ENCODE results near the gene ABCG4. TPM values are rescaled to one million over a fixed set of nuclear protein-coding genes. Genes with fewer than 3 reads are reported as not detected.
A peak's percentile ranks its signal among the peaks of the same experiment; 100 is the strongest.
"Not testable (repeated sequence)": the region's sequence is repeated elsewhere in the genome, so short reads cannot be mapped to it uniquely, and the experiment has no call there.

Gene ABCG4
- total RNA-seq, 3 donors from 2014 or later, result 0.16 TPM; not detected in 2

GRCh38 chr11:119101759-119102423, 47.0 kb upstream of the ABCG4 start, which contains the start of gene DPAGT1:
Gene DPAGT1, minus strand, starts transcription at chr11:119101853. Its CDS starts 198 bp downstream, at chr11:119101655.
- no peaks in the 10 kb centered on the region for H3K9me3 ChIP-seq
- H3K27ac ChIP-seq, result peak within 1 kb of the TSS; percentile 94 to 97
- intact Hi-C loops (cut with DNase I; ENCODE audit: low total_unique reads), result no loop called here
- TF ChIP-seq, protein P1, sequence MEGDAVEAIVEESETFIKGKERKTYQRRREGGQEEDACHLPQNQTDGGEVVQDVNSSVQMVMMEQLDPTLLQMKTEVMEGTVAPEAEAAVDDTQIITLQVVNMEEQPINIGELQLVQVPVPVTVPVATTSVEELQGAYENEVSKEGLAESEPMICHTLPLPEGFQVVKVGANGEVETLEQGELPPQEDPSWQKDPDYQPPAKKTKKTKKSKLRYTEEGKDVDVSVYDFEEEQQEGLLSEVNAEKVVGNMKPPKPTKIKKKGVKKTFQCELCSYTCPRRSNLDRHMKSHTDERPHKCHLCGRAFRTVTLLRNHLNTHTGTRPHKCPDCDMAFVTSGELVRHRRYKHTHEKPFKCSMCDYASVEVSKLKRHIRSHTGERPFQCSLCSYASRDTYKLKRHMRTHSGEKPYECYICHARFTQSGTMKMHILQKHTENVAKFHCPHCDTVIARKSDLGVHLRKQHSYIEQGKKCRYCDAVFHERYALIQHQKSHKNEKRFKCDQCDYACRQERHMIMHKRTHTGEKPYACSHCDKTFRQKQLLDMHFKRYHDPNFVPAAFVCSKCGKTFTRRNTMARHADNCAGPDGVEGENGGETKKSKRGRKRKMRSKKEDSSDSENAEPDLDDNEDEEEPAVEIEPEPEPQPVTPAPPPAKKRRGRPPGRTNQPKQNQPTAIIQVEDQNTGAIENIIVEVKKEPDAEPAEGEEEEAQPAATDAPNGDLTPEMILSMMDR (IDR thresholded peaks at IDR 0.05), result peak in 1 of 3 donors; percentile 8
- TF ChIP-seq POLR2A (IDR thresholded peaks at IDR 0.05), result no peak
- peak; percentile 56 to 74 (median 69) for TF ChIP-seq POLR2AphosphoS5 (IDR thresholded peaks at IDR 0.05)
- no peaks in the 10 kb centered on the region for H3K27me3 ChIP-seq
- peak; percentile 88 to 96 for DNase-seq (ENCODE audit: low spot score in 2 of 2)
- peaks cover 4 to 17% of the 10 kb centered on the region in 2 donors for H3K4me1 ChIP-seq
- H3K4me3 ChIP-seq, result peak within 1 kb of the TSS; percentile 75 to 97 (median 83)
- H3K36me3 ChIP-seq, result peaks cover 11% of the 10 kb centered on the region

- H3K27me3 ChIP-seq; intact Hi-C loops (cut with DNase I; ENCODE audit: low total_unique reads): not testable (repeated sequence)
These were observed 45.6 kb upstream of the ABCG4 start for GRCh38 chr11:119103161-119103664.

DNA sequence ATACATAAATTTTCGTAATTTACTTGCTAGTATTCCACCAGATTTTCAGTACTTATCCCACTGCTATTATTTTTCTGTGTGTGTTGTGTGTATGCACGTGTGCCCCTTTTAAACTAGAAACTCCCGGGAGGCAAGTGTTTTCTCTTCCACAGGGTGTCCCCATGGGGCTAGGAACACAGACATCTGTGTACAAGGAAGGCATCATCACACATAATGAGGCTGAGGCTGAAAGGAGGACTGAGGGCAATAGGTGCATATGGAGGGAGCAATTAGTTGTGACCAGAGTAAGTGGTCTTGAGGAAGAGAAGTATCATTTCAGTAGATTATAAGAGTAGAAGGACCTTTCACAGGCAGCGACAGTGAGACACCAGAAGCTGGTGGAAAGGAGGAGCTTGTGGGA, 45.1 kb upstream of the ABCG4 start:
- Histone ChIP-seq H3K4me1 (peaks cover 8 to 17% of the 10 kb centered on the region in 2 donors), H3K4me3 (no peak overlapping the region), H3K36me3 (no peaks in the 10 kb centered on the region), H3K27ac (peak overlapping the region; percentile 94 to 97), H3K27me3 (no peaks in the 10 kb centered on the region), H3K9me3 (no peaks in the 10 kb centered on the region)
- no peak for TF ChIP-seq POLR2A (IDR thresholded peaks at IDR 0.05)
- TF ChIP-seq POLR2AphosphoS5 (IDR thresholded peaks at IDR 0.05), result no peak
- TF ChIP-seq, protein P1 (IDR thresholded peaks at IDR 0.05), result no peak
- DNase-seq (ENCODE audit: low spot score in 2 of 2), result no peak
- intact Hi-C loops (cut with DNase I; ENCODE audit: low total_unique reads), result no loop called here

More at GRCh38 chr11:119103161-119103664, 45.6 kb upstream of the ABCG4 start:
- not testable (repeated sequence) for H3K36me3 ChIP-seq; DNase-seq (ENCODE audit: low spot score in 2 of 2); H3K9me3 ChIP-seq
- H3K4me3 ChIP-seq, result peak overlapping the region; percentile 75 to 97 (median 83)
- peaks cover 5 to 17% of the 10 kb centered on the region in 2 donors for H3K4me1 ChIP-seq
- peak overlapping the region; percentile 94 to 97 for H3K27ac ChIP-seq

DNA sequence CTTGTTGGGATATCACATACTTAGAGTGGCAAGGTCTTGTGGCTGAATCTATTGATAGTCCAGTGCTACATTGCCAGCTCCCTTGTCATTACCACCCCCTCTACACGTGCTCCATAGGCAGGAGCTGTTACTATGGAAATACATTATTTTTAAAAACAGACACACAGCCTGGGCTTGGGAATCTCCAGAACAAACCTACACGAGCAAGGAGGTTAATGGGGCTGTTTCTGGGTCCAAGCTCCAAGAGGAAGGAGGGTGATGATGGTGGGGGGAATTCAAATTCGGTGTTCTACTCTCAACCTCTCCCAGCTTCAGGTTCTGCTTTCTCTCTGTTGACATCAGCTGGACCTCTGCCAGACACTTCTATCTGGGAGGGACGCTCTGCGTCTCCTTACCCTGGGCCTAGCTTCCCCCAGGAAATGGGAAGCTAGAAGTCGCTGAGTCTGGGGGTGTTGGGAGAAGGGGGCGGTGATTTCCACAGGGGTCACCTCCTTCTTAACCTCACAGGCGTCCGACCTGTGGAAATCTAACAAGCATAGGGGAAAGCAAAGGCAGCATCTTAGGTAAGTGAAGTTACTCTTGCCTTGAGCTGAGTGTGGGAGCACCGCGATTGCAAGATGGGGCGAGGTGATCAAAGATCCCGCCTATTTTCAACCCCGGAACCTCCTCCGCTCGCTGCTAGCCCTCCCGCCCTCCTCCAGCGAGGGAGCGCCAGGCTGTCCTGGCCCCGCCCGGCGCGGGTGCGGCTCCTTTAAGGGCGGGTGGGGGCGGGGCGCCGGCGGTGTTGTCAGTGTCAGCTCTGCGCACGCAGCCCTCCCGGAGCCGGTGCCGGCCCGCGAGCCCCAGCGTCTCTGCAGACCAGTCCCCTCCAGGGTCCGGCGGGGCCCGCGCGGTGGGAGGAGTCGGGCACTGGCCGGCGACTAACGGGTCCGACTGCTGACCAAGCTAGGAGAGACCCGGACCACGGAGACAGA, 42.0 kb upstream of the ABCG4 start, which contains the start of gene C2CD2L:
Gene C2CD2L (plus strand): TSS at position 781 of the 974 bp plus-strand sequence. CDS start 398 bp downstream, outside the sequence.
- peaks cover 4 to 6% of the 10 kb centered on the region in 2 donors for H3K4me1 ChIP-seq
- no peaks in the 10 kb centered on the region for H3K9me3 ChIP-seq
- TF ChIP-seq, protein P1 (IDR thresholded peaks at IDR 0.05), result no peak
- TF ChIP-seq POLR2AphosphoS5 (IDR thresholded peaks at IDR 0.05) (peak in 1 of 3 donors; percentile 31), POLR2A (IDR thresholded peaks at IDR 0.05) (no peak)
- no peaks in the 10 kb centered on the region for H3K27me3 ChIP-seq
- peak within 1 kb of the TSS; percentile 82 to 86 for H3K27ac ChIP-seq
- H3K4me3 ChIP-seq, result peak within 1 kb of the TSS; percentile 61 to 97 (median 95)
- H3K36me3 ChIP-seq, result no peaks in the 10 kb centered on the region
- peak; percentile 85 to 88 for DNase-seq (ENCODE audit: low spot score in 2 of 2)
- intact Hi-C loops (cut with DNase I; ENCODE audit: low total_unique reads), result no loop called here

DNA sequence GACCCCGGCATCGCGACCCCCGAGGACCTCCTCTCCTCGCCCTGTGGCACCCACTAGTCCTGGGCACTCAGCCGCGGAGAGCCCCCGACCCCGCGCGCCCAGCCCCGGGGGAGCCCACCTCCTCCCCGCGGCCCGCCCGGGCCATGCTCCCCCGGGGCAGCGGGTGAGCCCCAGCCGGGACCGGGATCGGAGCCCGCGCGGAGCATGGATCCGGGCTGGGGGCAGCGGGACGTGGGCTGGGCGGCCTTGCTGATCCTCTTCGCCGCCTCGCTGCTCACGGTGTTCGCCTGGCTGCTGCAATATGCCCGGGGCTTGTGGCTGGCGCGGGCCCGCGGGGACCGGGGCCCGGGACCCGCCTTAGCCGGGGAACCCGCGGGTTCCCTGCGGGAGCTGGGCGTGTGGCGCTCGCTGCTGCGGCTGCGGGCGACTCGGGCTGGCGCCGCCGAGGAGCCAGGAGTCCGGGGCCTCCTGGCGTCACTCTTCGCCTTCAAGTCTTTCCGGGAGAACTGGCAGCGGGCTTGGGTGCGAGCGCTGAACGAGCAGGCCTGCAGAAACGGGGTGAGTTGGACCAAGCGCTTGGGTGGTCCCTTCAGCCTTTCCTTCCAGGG, 41.2 kb upstream of the ABCG4 start:
- peak overlapping the region; percentile 82 to 86 for H3K27ac ChIP-seq
- TF ChIP-seq, protein P1 (IDR thresholded peaks at IDR 0.05), result no peak
- TF ChIP-seq POLR2A (IDR thresholded peaks at IDR 0.05) (no peak), POLR2AphosphoS5 (IDR thresholded peaks at IDR 0.05) (no peak)
- no peaks in the 10 kb centered on the region for H3K36me3 ChIP-seq
- no peaks in the 10 kb centered on the region for H3K27me3 ChIP-seq
- peak overlapping the region; percentile 61 to 97 (median 95) for H3K4me3 ChIP-seq
- H3K9me3 ChIP-seq, result no peaks in the 10 kb centered on the region
- no peak for DNase-seq (ENCODE audit: low spot score in 2 of 2)
- peaks cover 4 to 6% of the 10 kb centered on the region in 2 donors for H3K4me1 ChIP-seq
- intact Hi-C loops (cut with DNase I; ENCODE audit: low total_unique reads), result no loop called here
